Measurements from ENCODE around the gene RHBDL1.

The RHBDL1 gene

GRCh38 chr16:637081-638018 lies 38.1 kb upstream of the RHBDL1 start:
- no peak for DNase-seq

GRCh38 chr16:638034-638543 lies 37.4 kb upstream of the RHBDL1 start:
- DNase-seq, result no peak

- DNase-seq, result no peak
These were observed 36.6 kb upstream of the RHBDL1 start for GRCh38 chr16:638836-639235.

- no peak for DNase-seq
These were observed 34.9 kb upstream of the RHBDL1 start for GRCh38 chr16:640614-641013.

- DNase-seq, result peak; percentile 86
These were observed 33.9 kb upstream of the RHBDL1 start, which contains the start of gene MCRIP2 for GRCh38 chr16:641326-642188. TSS of gene MCRIP2 (plus strand) at chr16:641828. CDS start at chr16:641992, 164 bp downstream.

- DNase-seq, result no peak
These were observed 33.1 kb upstream of the RHBDL1 start for GRCh38 chr16:642189-643049.

GRCh38 chr16:643050-643368 lies 32.5 kb upstream of the RHBDL1 start:
- DNase-seq, result no peak

- DNase-seq, result no peak
These were observed 30.9 kb upstream of the RHBDL1 start for GRCh38 chr16:644556-644955.

GRCh38 chr16:645852-646678 lies 29.4 kb upstream of the RHBDL1 start:
- no peak for DNase-seq

GRCh38 chr16:646679-647172 lies 28.7 kb upstream of the RHBDL1 start:
- DNase-seq, result no peak

- no peak for DNase-seq
These were observed 28.1 kb upstream of the RHBDL1 start for GRCh38 chr16:647173-647902.

GRCh38 chr16:648071-648780 lies 27.2 kb upstream of the RHBDL1 start:
- no peak for DNase-seq

GRCh38 chr16:648781-649589 lies 26.5 kb upstream of the RHBDL1 start, which contains the start of gene WDR90:
TSS of gene WDR90 (plus strand) at chr16:649365. CDS start at chr16:649417, 52 bp downstream.
- peak; percentile 95 for DNase-seq

GRCh38 chr16:649631-650030 lies 25.8 kb upstream of the RHBDL1 start:
- no peak for DNase-seq

- DNase-seq, result no peak
These were observed 23.6 kb upstream of the RHBDL1 start for GRCh38 chr16:651844-652243.

GRCh38 chr16:652454-653305 lies 22.8 kb upstream of the RHBDL1 start:
- no peak for DNase-seq

GRCh38 chr16:654034-654433 lies 21.4 kb upstream of the RHBDL1 start:
- no peak for DNase-seq

- DNase-seq, result no peak
These were observed 18.0 kb upstream of the RHBDL1 start for GRCh38 chr16:657487-657886.
